ENCODE data around the gene MEGF11. TPM values are rescaled to one million over a fixed set of nuclear protein-coding genes. Genes with fewer than 3 reads are reported as not detected.
A peak's percentile ranks its signal among the peaks of the same experiment; 100 is the strongest.

Gene MEGF11
- total RNA-seq, 1 experiment from 2014 or later = 2.3 TPM

- TF ChIP-seq CTCF (IDR thresholded peaks at IDR 0.05 in 2 of 3, conservative IDR thresholded peaks at IDR 0.05 in 1 of 3; ENCODE audit: borderline replicate concordance in 1 of 3, insufficient read depth in 1 of 3, low read depth in 2 of 3, low read length in 2 of 3) = no peak
Measured at GRCh38 chr15:66008940-66009562, 244.5 kb downstream of the MEGF11 start (continued).

GRCh38 chr15:66007663-66008262, 245.8 kb downstream of the MEGF11 start:
- no peaks in the 10 kb centered on the region for H3K36me3 ChIP-seq (ENCODE audit: control insufficient read depth in 1 of 2, insufficient read depth in 2 of 2, low read length in 2 of 2)
- H3K9me3 ChIP-seq (ENCODE audit: control insufficient read depth in 1 of 2, insufficient read depth in 1 of 2, low read depth in 1 of 2, low read length in 2 of 2) = no peaks in the 10 kb centered on the region
- ATAC-seq = peak; percentile 79
- CTCF ChIA-PET = no interaction called here
- H3K9ac ChIP-seq (ENCODE audit: low read length) = no peak overlapping the region
- H3K4me3 ChIP-seq (replicated peaks in 1 of 2; ENCODE audit: low read depth in 1 of 2, low read length in 2 of 2) = no peak overlapping the region
- no peak for DNase-seq (ENCODE audit: low read depth, low spot score)
- H3K4me1 ChIP-seq (ENCODE audit: control insufficient read depth in 1 of 2, insufficient read depth in 2 of 2, low read length in 2 of 2) = peaks cover 0 to 21% of the 10 kb centered on the region in 2 experiments; a peak in 2 of 4 replicates
- H3K4me2 ChIP-seq (ENCODE audit: low read length) = no peak overlapping the region
- no peaks in the 10 kb centered on the region for H4K20me1 ChIP-seq (ENCODE audit: insufficient read depth)
- no peaks in the 10 kb centered on the region for H3K9me2 ChIP-seq (ENCODE audit: insufficient read depth)
- RAD21 ChIA-PET (ENCODE audit: low non-redundant PET in 1 of 2, low total read pairs in 2 of 2, uncharacterized antibody in 2 of 2, unreplicated experiment in 2 of 2) = interaction anchor here in 1 of 2 experiments (0.6 kb wide), 1 partner anchor 54 kb away, joined by 3 read pairs; no protein-coding TSS in a partner anchor
- no peak overlapping the region for H2AFZ ChIP-seq (ENCODE audit: low read depth, low read length, poor library complexity, severe bottlenecking)
- intact Hi-C loops (cut with micrococcal nuclease) = loop anchor here (5.0 kb wide), 2 partner anchors 80 to 185 kb away; no protein-coding TSS in a partner anchor
- no peak overlapping the region for H3K27ac ChIP-seq (ENCODE audit: low read depth, low read length)
- H3K27me3 ChIP-seq (ENCODE audit: insufficient read depth, low read length) = no peaks in the 10 kb centered on the region
- POLR2A ChIA-PET = no interaction called here
- H3K79me2 ChIP-seq (ENCODE audit: insufficient read depth, low read length) = no peaks in the 10 kb centered on the region
- no TSS peak for BruUV-seq (replicated peaks)
- TF ChIP-seq JUND (IDR thresholded peaks at IDR 0.05) (no peak), EZH2 (IDR thresholded peaks at IDR 0.05) (no peak), SRF (IDR thresholded peaks at IDR 0.05; ENCODE audit: low read depth) (no peak), EGR1 (IDR thresholded peaks at IDR 0.05; ENCODE audit: low read depth) (no peak), POLR2A (IDR thresholded peaks at IDR 0.05; ENCODE audit: borderline replicate concordance, extremely low read depth, insufficient read depth, insufficient read length) (no peak), FOSL1 (IDR thresholded peaks at IDR 0.05; ENCODE audit: low read depth) (no peak), RAD21 (IDR thresholded peaks at IDR 0.05; ENCODE audit: low read depth) (peak; percentile 69), CEBPB (IDR thresholded peaks at IDR 0.05; ENCODE audit: low read depth) (no peak), ZFX (IDR thresholded peaks at IDR 0.05) (no peak), SIN3A (IDR thresholded peaks at IDR 0.05; ENCODE audit: low read depth) (no peak), ZNF274 (IDR thresholded peaks at IDR 0.05; ENCODE audit: low read depth, low read length) (no peak), REST (IDR thresholded peaks at IDR 0.05; ENCODE audit: low read depth) (no peak), ZBTB33 (IDR thresholded peaks at IDR 0.05; ENCODE audit: extremely low read depth, insufficient replicate concordance, low read length) (no peak), CTCF (IDR thresholded peaks at IDR 0.05 in 2 of 3, conservative IDR thresholded peaks at IDR 0.05 in 1 of 3; ENCODE audit: borderline replicate concordance in 1 of 3, insufficient read depth in 1 of 3, low read depth in 2 of 3, low read length in 2 of 3) (peak; percentile 45 to 56 (median 53); a peak in 5 of 6 replicates)
